Measurements from ENCODE around the gene NOX3.
"Not testable (repeated sequence)": the region's sequence is repeated elsewhere in the genome, so short reads cannot be mapped to it uniquely, and the experiment has no call there.

Gene NOX3

DNA sequence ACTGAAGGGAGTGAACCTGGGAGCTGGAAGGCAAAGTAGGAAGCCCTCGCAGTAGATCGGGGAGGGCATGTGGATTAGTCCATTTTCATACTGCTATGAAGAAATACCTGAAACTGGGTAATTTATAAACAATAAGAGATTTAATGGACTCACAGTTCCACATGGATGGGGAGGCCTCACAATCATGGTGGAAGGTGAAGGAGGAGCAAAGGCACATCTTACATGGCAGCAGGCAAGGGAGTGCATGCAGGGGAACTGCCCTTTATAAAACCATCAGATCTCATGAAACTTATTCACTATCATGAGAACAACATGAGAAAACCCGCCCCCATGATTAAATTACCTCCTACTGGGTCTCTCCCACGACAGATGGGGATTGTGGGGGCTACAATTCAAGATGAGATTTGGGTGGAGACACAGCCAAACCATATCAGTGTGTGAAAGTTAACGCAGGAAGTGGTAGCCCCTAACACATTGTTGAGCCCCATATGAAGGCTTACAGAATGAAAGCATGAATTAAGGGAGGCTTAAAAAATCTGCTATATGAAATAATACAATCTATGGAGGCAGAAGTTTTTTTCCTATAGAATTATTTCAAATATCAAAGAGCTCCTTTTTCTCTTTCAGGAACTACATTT, 15.5 kb upstream of the NOX3 start:
- not testable (repeated sequence) for DNase-seq (ENCODE audit: low read depth in 2 of 2)

GRCh38 chr6:155468543-155468942, 12.9 kb upstream of the NOX3 start:
- not testable (repeated sequence) for DNase-seq (ENCODE audit: low read depth in 2 of 2)

DNA sequence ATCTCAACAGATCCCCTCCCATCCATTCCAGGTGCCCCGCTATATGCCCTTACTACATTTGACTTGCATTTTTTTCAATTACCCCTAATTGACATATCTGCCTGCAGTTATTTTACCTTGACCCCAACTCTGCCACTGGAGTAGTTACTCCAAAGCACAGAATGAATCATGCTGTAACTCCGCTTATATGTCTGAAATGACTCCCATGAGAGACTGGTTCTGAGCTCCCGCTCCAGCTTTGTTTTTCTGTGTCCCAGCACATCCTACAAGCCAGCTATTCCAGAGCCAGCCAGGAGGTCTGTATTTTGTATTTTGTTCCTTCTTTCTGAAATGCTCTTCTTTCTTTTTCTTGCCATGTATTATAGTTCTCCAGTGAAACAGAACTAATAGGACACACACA, 10.9 kb upstream of the NOX3 start:
- DNase-seq (ENCODE audit: low read depth in 2 of 2) = no peak

GRCh38 chr6:155461556-155461955, 5.9 kb upstream of the NOX3 start:
- no peak for DNase-seq (ENCODE audit: low read depth in 2 of 2)

GRCh38 chr6:155454471-155454870, 1.2 kb downstream of the NOX3 start:
- DNase-seq (ENCODE audit: low read depth in 2 of 2) = no peak

- no peak for DNase-seq (ENCODE audit: low read depth in 2 of 2)
Measured at GRCh38 chr6:155454008-155454407, 1.6 kb downstream of the NOX3 start.

GRCh38 chr6:155452576-155452975, 3.1 kb downstream of the NOX3 start:
- no peak for DNase-seq (ENCODE audit: low read depth in 2 of 2)

GRCh38 chr6:155451530-155451929, 4.1 kb downstream of the NOX3 start:
- DNase-seq (ENCODE audit: low read depth in 2 of 2) = not testable (repeated sequence)

GRCh38 chr6:155450240-155450581, 5.4 kb downstream of the NOX3 start:
- DNase-seq (ENCODE audit: low read depth in 2 of 2) = no peak

GRCh38 chr6:155449450-155450239, 6.0 kb downstream of the NOX3 start:
- DNase-seq (ENCODE audit: low read depth in 2 of 2) = no peak

DNA sequence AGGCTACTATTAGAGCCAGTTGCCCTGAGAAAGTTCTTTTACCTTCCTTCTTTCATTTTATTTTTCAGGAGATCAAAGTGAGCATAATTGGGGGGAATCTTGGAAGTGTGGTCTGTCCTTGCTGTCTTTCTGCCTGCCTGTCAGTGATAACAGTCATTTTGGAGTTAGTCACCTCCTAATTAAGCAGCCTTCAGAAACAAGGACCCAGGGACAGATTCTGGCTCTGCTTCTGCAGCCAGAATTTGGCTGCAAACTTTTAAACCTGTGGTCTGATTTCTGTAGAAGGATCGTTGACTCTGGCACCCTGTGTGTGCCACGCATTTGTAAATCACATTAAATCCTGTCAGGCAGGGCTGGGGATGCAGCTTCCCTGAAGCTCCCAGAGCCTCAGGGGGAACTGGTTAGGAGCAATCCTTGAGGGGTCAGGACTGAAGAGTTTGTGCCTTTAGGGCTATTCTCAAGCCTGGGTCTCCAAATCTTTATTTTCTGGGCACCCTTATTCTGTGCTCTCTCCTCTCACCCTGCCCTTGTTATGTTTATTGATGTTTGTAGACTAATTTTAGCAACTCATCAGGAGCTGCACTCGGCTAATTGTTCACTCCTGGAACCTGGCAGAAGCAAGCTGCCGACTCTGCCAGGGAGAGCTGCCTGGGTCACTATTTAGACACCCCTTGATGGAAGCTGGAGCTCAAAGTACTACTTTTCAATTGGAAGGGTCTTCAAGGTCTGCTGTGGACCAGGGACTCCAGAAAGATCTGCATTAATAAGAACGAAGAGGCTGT, 6.8 kb downstream of the NOX3 start:
- no peak for DNase-seq (ENCODE audit: low read depth in 2 of 2)

DNA sequence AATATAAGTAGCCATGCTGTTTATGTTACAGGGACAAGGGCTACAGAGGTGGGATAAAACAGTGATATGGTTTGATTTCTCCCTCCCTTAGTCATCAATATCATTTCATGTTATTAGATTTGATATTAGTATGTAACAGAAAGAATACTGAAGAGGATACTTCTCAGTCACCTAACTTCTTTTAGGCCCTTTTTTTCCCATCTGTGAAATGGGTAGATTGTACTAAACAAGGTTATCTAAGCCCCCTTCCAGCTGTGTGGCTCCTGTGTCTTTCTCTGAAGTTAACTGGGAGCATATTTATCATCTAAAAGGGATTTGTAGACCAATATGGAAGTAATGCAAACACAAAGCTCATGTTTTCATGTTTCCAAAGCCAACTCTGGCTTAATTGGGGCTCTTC, 7.7 kb downstream of the NOX3 start:
- no peak for DNase-seq (ENCODE audit: low read depth in 2 of 2)

GRCh38 chr6:155444952-155445903, 10.4 kb downstream of the NOX3 start:
- no peak for DNase-seq (ENCODE audit: low read depth in 2 of 2)

- no peak for DNase-seq (ENCODE audit: low read depth in 2 of 2)
Measured at GRCh38 chr6:155444120-155444917, 11.3 kb downstream of the NOX3 start.

DNA sequence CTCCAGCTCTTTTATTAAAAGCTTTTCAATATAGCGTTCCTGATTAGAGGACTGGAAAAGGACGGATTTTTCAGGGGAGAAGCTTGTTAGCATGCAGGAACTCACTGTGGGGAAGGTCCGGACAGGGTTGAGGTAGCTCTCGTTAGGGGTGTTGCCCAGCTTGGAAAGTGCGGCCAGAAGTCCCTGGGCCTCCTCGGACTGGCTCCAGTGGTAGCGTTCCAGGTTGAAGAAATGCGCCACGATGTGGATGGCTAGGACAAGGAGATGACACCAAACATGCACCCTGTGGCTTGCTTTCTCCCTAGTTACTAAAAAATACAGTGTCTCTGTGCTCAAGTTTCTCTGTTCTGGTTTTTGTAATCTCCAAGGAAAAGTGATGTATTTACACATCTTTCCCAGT, 12.5 kb downstream of the NOX3 start:
- DNase-seq (ENCODE audit: low read depth in 2 of 2) = no peak

- no peak for DNase-seq (ENCODE audit: low read depth in 2 of 2)
Measured at GRCh38 chr6:155442562-155442961, 13.1 kb downstream of the NOX3 start.

GRCh38 chr6:155441112-155441465, 14.6 kb downstream of the NOX3 start:
- no peak for DNase-seq (ENCODE audit: low read depth in 2 of 2)

DNA sequence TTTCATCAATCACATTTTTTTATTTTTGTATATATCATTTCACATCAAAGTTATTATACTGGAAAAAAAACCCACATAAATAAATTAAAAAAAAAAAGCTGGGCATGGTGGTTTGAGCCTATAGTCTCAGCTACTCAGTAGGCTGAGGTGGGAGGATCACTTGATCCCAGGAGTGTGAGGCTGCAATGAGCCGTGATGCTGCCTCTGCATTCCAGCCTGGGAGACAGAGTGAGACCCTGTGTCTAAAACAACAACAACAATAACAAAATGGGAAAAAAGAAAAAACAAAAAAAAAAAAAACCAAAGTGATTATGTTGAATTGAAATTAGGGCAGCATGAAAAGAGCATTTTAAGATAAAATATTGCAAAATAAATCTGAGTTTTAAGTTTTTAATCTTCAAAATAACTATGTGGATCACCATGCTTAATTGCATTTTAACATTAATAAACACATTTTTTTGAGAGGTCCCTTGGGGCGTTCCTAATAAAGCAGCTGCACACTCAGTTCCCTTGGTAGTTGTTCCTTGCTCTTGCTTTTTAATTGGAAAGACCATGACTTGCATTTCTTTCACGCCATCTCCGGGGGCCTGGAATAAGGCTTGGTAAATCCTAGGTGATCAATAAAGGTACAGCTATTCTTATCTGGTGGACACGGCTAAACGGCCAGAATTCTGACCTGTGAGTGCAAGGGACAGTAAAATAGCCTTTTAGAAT, 15.1 kb downstream of the NOX3 start:
- DNase-seq (ENCODE audit: low read depth in 2 of 2) = no peak

DNA sequence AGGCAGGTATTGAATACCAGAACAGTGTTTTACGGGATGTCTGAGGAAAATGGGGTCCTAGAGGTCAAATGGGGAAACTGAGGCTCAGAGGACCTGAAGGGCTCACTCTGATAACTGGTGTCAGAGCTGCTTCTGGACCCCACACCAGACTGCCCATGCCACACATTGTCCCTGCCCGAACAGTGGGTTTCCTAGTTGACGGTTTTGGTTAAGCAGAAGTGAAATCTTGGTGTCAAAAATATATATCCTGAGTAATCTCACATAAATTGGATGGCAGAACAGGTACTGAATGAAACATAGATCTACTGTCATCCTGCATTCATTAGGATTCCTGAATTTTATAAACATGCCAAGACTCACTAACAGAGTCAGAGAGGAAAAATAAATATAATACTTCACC, 16.3 kb downstream of the NOX3 start:
- no peak for DNase-seq (ENCODE audit: low read depth in 2 of 2)

Measured in fibroblast of skin of left quadriceps (primary cell).